OCI-LY3 (cell line): ENCODE data around the gene CSTF3.

Source experiments
- CTCF ChIP-seq: fragments of 200-600, 300-600 bp; sonication (generic); IDR thresholded peaks from 2 replicates; pipeline ENCODE4 v1.5.1; 2014; ENCODE audit warnings: antibody characterized with exemption, low read length, low read depth
- EZH2phosphoT487 ChIP-seq: fragments of 200-600 bp; shearing (Covaris generic); IDR thresholded peaks from 2 replicates; pipeline ENCODE4 v1.6.1; 2018; ENCODE audit warnings: antibody characterized with exemption, mixed run types, low read depth

GRCh38 chr11:33055375-33055774 lies 105.9 kb downstream of the CSTF3 start:
- no peak for TF ChIP-seq EZH2phosphoT487
- TF ChIP-seq CTCF = no peak
